ENCODE measurements around the gene GAS2L2. TPM values are rescaled to one million over a fixed set of nuclear protein-coding genes. Genes with fewer than 3 reads are reported as not detected.

GAS2L2 gene
- total RNA-seq, 1 donor from 2014 or later: 1.4 TPM

DNA sequence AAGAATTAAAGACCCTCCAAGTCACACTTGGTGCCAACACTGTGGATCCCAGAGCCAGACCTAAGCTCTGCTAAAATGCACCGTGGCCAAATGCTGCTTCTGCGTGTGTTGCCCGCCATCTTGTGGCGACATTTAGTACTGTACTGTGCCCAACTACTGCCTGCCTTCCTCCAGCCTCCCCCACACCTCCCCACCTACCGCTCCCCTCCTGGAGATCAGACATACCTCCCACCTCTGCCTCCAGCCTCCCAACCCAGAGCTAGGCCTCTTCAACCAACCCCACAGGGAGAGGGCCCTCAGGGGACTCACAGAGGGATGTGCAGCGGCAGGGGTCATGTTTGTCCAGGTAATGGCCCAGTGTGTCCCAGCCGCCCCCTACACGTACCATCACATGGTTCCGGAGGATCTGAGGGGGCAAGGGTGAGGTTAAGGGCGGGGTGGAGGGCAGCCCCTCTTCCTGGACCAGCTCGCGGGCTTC is 5.5 kb downstream of the GAS2L2 start:
- peak; percentile 72 for DNase-seq (ENCODE audit: low spot score)

DNA sequence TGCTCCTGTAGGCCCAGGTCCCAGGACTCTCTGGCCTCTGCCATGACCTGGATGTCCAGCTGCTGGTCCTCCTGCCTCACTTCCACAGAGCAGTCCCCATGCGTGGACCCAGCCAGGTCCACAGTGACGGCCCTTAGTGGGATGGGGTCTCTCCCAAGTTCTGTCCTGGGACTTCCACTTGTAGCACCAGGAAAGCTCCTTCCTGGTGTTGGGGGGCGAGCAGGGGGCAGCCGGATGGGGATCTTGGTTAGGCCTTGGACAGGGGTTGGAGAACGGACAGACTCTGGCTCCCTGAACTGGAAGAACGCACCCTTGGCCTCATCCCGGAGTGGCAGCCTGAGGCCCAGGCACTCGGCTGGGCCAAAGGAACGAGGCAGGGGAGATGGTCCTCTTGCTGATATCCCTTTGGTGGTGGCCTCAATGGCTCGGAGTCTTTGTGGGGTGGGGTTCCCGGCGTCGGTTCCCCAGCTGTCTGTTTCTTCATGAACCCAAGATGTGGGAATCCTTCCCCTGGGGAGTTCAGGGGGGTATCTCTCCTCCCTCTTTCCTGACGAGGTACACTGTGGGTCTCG is 7.2 kb downstream of the GAS2L2 start:
- DNase-seq (ENCODE audit: low spot score): no peak

DNA sequence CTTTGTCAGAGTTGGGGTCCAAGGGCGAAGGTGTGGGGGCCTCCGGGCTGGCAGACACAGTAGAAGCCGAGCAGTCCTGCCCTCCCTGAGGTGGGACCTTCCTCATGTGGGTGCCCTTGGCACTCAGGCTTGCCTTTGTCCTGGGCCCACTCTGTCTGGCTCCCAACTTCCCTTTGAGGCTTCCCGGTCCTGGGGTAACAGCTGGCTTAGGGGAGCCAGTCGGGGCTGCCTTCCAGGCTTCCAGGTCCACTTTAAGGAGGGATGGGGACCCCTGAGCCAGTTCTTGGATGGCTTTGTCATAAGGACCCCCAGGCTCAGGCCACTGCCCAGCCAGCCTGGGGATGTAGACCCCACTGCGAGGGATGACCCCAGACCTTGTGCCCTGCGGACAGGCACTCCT is 7.8 kb downstream of the GAS2L2 start:
- no peak for DNase-seq (ENCODE audit: low spot score)

DNA sequence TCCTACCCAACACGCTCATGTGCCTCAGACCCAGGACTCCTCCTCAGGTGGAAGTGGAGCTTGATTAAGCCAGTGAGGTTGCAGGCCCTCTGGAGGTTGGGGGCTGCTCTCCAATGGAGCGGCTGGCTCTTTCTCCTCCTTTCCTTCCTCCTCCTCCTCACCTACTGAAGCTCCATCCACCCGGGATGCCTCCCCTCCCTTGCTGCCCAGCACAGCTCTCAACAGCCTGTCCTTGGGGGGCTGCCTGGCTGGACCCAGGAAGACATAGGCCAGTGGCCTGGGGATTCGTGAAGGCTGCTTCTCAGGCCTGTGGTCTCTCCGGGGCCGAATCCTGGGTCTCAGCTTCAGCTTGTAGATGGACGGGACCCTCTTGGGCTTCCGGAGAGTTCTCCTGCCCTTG is 8.2 kb downstream of the GAS2L2 start:
- no peak for DNase-seq (ENCODE audit: low spot score)

DNA sequence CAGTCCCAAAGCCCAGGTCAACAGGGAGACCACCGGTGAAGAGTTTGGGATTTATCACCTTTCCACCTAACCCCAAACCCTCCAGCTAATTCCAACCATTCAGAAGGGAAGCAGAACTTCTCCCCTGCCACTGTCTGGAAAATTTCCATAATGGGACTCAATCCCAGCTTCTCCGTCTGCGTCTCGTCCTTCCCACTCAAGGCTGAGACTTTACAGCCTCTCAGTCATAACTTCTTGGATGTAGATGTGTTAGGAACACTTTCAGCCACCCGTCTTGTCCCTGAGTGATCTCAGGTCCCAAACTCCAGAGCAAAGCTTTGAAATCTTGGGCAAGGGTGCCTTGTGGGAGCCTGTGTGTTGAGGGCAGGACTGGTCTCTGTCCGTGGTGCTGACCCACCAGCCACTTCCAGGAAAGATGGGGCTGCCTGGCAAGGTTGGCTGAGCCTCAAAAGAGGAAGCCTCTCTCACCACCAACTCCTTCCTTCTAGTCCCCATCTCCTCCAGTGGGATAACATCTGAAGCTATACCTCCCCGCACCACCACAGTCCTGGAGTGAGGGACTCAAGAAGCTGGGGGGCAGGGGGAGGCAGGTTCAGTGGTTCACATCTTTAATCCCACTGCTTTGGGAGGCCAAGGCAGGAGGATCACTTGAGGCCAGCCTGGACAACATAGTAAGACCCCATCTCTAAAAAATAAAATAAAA is 9.3 kb downstream of the GAS2L2 start:
- DNase-seq (ENCODE audit: low spot score): peak; percentile 48

DNA sequence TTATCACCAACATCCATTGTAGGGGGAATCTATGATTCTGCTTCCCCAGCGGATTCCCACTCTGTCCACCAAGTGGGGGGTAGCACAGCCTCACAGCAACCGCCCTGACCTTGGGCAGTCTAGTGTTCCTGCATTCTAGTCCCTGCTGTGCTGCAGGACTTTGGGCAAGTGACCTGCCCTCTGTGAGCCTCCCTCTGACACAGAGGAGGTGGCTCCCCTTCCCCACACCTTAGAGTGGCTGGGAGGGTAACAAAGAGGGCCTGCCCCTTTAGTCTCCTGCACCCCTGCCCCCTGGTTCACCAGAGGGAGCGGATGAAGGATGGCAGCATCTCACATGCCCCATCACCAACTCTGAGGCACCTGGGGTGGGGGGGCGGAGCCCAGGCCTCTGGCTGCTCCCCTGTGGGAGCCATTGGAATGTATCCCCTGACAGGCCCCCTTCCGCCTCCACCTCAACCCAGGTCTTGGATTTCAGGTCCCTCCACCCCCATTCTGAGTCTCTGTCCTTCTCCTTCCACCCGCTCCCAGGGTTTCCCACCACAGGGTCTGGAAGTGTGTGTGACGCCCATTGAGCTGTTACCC is 10.1 kb downstream of the GAS2L2 start:
- no peak for DNase-seq (ENCODE audit: low spot score)

DNA sequence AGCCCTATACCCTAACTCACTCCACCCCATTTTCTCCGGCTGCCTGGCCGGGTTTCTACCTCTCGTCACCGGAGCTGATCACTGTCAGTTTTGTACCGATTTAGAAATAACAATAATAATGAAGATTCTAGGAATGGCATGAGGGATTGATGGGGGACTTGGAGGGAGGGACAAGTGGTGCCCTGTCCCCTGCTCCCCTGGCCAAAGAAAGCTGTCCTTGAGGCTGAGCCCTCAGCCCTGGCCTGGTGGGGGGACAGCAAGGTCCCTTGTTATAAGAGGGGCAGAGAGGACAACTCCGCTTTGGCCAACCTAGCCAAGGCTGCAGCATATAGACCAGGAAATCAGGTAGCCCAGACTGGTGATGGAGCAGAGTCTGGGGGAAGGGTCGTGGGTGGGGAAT is 10.5 kb downstream of the GAS2L2 start:
- no peak for DNase-seq (ENCODE audit: low spot score)

DNA sequence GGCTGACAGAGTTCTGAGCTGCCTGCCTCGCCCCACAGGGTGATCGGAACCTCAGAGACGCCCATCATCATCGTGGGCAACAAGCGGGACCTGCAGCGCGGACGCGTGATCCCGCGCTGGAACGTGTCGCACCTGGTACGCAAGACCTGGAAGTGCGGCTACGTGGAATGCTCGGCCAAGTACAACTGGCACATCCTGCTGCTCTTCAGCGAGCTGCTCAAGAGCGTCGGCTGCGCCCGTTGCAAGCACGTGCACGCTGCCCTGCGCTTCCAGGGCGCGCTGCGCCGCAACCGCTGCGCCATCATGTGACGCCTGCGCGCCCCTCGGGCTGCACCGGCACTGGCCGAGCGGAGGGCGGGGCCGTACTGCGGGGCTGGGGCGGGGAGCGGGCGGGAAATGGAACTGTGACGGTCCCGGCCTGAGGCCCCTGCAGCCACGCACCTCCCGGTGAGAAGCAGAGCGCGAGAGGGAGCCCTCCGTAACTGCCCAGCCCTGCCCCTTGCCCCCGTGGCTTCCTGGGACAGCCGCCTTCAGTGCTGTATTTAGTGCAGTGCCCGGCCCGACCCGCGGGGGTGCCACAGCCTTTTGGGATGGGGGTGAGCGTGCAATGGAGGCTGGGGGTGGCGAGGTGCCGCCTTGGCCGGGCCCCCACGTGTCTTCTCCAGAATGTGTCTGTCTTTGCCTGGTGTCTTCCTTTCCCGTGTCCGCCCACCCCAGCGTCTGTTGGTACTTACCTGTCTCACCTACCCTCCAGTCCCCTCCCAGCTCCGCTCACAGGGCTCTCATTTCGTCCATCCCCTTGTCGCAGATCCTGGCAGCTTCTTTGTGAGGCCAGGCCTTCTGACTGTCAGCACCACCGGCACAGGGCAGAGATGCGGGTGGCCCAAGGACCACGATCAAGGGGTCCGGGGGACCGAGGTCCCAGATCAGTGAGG is 11.8 kb downstream of the GAS2L2 start:
- no peak for DNase-seq (ENCODE audit: low spot score)

DNA sequence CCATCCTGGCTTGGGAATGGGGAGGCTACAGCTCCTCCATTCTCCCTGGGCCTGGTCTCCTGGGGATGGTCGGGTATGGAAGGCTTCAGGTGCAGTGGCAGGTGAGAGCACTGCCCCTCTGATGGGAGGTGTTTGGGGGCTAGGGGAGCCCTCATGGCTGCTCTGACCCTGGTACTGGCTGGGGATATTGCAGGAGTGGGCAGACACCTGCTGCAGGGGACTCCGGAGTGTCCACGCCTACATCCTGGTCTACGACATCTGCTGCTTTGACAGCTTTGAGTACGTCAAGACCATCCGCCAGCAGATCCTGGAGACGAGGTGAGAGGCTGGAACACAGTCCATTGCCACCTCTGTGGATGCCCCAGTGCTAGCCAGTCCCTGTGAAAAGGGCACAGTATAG is 12.8 kb downstream of the GAS2L2 start:
- no peak for DNase-seq (ENCODE audit: low spot score)

DNA sequence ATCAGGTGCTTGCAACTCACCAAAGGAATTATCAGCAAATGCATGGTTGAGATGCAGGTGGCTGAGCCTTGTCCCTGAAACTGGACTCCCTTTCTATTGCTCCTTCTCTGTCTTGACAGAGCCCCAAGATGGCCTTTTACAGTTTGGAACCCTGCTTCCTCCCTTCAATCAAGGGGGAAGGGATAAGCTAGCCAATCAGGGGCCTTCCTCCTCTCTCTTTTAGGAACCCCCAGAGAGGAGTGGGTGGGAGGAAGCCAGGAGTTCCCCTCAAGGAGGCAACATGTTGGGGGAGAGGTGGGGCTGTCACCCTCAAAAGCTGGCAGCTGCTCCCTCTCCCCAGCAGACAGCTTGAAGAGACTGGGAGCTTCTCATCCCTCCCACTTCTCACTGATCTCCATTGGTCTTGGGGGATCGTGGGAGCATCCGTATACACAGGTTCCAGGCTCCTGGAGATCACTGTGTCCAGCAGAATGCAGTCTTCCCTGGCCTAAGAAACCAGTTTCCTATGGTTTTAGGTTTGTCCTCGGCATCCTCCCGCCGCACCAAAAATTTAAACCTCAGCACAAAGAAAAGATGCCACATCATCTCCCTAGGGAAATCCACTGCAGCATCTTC is 14.4 kb downstream of the GAS2L2 start:
- no peak for DNase-seq (ENCODE audit: low spot score)

DNA sequence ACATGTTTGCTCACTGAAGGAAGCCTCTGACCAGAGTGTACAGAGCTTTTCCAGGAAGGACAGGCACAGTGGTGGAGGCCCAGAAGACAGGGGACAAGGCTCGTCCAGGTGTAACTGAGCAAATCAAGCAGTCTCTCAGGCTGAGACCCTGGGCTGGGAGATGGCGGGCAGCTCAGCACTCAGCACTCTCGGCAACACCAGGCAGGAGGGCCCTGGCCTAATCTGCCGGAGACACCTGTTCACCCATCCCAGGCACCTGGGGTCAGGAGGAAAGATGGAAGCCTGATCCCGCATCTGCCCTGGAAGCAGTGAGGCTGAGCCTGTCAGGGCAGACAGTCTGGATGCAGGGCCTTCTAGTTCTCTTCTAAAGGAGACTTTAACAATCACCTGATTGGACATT is 16.8 kb downstream of the GAS2L2 start:
- DNase-seq (ENCODE audit: low spot score): no peak

DNA sequence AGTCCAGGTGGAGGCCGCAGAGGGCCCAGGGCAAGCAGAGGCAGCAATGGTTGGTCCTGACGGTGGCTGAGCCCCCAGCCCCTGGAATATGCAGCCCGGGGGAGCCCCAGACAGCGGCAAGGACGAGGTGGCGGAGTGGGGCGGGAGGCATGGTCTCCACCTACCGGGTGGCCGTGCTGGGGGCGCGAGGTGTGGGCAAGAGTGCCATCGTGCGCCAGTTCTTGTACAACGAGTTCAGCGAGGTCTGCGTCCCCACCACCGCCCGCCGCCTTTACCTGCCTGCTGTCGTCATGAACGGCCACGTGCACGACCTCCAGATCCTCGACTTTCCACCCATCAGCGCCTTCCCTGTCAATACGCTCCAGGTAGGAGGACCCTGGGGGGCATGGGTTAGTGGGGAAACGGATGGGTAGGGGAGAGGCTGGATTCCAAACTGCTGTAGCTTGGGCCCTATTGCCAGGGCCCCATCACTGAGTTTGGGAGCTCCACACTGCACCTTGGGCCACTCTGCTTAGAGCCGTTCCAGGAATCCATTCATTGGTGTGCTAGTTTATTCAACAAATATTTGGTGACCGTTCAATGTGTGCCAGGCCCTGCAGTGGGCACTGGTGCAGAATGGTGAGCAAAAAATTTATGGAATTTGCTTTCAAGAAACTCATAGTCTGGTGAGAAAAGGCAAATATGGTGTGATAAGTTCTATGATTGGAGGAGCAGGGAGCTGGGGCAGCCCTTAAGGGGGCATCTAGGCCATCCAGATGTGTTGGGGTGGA is 17.8 kb downstream of the GAS2L2 start:
- no peak for DNase-seq (ENCODE audit: low spot score)

DNA sequence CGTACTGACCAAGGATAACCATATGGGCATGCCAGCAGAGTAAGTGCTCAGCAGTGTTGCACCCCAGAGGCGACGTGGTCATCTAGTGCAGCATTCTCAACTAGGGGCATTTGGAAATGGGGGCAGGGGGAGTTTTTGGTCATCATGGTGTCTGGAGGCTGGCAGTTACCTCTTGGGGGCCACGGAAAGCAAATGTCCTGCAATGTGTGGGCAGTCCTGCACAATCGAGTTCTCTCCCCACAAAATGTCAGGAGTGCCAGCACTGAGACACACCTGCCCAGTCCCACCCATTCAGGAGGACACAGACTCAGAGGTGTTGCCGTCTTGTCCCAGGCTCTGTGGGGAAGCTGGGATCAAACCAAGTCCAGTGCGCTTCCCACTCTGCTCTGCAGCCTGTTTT is 18.6 kb downstream of the GAS2L2 start:
- no peak for DNase-seq (ENCODE audit: low spot score)

DNA sequence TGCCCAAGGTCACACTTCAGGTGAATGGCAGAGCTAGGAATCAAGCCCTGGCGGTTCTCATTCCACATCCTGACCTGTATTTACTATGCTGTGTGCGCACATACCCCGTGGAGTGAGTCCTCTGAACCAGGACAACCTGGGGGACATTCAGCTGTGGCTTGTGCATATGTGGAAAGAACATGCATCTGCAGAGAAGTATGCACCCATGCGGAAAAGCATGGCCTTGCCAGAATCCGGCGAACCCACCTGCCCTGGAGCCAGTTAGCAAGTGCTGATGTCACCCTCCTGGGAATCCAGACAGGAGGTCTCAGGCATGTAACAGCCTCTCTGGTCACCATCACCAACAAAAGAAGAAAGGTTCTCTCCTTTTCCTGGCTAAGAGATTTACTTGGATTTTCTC is 19.7 kb downstream of the GAS2L2 start:
- no peak for DNase-seq (ENCODE audit: low spot score)

DNA sequence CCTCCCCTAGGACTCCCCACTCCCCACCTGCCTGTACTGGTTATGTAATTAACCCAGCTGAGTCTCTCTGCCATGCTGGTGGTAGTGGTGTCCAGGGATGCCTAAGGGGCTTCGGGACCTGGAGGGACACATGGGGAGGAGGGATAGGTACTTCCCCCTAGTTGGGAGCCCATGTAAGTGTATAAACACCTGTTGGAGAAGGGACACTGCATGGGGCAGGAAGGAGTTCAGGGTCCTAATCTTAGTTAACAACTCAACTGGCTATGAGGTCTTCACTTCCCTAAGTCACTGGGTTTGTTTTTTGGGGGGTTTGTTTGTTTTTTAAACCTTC is 20.3 kb downstream of the GAS2L2 start:
- no peak for DNase-seq (ENCODE audit: low spot score)

DNA sequence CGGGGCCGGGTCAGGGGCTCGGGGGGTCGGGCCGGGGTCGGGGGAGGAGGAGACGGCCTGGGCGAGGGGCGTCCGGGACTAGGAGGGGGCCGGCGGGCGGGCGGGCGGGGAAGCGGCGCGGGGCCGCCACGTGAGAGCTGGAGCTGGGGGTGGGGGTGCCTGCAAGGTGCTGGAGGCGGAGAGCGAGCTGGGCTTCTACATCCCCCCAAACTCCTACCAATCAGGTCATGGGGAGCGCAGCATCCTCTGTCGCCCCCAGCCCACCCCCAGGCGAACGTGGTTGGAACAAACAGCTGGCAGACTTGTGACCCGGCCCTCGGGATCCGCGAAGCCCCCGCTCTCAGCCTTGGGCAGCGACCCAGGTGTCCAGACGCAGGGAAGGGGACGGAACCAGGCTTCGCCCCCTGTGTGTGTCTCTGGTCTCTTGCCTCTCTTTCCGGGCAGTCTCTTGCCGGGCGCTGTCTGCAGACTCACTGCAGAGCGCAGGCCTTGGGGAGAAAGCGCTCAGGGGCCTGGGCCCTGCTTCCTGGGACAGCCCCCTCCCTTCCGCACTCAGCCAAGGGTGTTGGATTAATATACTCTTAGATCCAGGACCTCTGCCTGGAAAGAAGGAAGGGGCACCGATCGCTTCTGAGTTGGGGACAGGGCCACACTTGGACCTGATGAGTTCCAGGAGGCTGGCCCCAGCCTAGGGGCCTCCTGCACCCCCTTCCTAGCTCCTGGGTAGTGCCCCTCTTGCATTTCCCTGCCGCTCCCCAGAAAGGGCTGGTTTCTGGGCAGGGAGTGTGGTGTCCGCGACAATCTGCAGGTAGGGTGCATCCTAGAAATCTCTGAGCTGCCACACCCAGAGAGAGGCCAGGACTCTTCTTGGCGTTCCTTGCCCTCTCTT is 20.9 kb downstream of the GAS2L2 start:
- DNase-seq (ENCODE audit: low spot score): no peak

DNA sequence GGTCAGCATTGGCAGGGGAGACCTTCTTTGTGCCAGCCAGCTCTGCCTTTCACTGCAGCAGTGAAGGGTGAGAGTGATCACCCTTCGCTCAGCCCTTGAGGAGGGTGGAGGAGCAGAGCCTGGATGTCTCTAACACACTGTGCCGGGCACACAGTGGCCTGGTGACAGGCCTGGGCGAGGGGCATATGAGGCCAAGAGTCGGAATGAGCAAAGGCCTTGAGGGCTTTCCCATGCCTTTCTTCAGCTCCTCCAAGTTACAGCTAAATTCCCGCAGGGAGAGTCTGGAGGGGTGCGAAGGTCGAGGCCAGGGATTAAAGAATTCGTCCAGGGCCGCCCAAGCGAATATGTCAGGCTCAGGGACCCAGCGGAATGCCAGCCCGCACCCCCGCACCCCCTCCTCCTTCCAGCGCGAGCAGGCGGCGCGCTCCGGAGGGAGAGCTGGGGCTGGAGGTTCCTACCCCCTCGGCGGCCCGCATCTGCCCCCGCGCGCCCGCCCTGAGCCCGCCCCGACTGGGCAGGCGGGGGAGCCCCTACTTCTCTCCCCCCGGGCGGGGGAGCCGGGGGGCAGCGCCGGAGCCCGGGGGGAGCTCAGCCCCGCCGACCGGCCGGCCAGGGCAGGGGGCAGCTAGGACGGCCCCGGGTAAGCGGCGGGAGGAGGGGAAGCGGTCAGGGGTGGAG is 21.7 kb downstream of the GAS2L2 start, which contains the start of gene RASL10B:
Gene RASL10B, plus strand, starts transcription at position 401 of the 678 bp plus-strand sequence. CDS start 3,546 bp downstream, outside the sequence.
- peak; percentile 56 for DNase-seq (ENCODE audit: low spot score)

DNA sequence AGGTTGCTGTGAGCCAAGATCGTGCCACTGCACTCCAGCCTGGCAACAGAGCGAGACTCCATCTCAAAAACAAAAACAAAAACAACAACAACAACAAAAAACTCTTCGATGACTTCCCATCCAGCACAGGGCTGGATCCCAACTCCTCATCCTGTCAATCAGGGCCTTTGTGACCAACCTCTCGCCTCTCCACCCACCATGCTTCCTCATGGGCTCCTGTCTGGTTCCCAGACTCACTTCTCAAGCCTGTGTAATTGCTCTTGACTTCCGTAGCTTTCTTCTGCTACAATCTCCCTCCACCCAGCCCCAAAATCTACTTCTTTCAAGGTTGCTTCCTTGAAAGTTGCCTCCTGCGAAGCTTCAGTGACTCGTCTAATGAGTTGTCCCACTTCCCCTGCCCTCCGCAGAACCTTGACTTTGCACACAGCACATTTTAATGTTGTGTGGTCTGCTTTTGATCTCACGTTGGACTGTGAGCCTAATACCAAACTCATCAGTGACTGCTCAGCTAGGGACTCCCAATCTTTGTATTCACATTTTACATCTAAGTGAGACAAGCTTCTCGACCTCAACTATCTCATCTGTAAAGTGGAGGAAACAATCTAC is 22.5 kb downstream of the GAS2L2 start:
- no peak for DNase-seq (ENCODE audit: low spot score)

DNA sequence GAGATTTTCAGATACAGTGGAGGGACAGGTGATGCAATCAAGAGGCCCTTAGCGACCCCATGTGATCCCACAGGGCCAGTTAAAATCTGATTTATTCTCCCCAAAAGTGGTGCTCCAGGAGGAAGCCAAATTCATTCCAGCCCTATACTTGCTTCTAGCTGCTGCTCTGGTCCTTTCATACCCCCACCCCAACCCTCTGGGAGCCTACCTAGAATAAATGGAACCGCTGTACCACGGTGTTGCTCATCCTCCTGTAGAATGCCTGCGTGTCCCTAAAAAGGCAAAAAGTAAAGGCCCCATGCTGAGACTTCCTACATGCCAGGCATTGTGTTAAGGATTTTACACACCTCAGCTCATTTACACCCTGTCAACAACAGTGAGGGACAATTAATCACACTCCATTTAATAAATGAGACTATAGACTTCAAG is 23.6 kb downstream of the GAS2L2 start:
- DNase-seq (ENCODE audit: low spot score): no peak

Measured in umbilical cord (tissue), 2 donors.